NB4 (cell line): ENCODE results near the gene SEMA3B.

Source experiments
- DNase-seq: peaks from one replicate; pipeline ENCODE4 v3.0.0; 2010; ENCODE audit warnings: low read depth
- H3K4me3 ChIP-seq: one replicate; pipeline ENCODE4 v1.5.1; 2011; ENCODE audit warnings: mild to moderate bottlenecking, low read depth, low read length, moderate library complexity
- MYC ChIP-seq: IDR thresholded peaks from 2 replicates; pipeline ENCODE4 v1.6.1; 2011; ENCODE audit warnings: low read depth, low read length
- POLR2A ChIP-seq: IDR thresholded peaks from 2 replicates; pipeline ENCODE4 v1.6.1; 2011; ENCODE audit warnings: mild to moderate bottlenecking; ENCODE audit not compliant: insufficient read length; ENCODE audit errors: extremely low read depth
- TF ChIP-seq, protein P1 (sequence below): IDR thresholded peaks from 2 replicates; pipeline ENCODE4 v1.6.1; 2011; ENCODE audit warnings: low read depth, low read length
- TF ChIP-seq, protein P2 (sequence below): IDR thresholded peaks from one replicate; pipeline ENCODE4 v1.5.1; 2012; ENCODE audit warnings: low read depth, low read length

SEMA3B gene

DNA sequence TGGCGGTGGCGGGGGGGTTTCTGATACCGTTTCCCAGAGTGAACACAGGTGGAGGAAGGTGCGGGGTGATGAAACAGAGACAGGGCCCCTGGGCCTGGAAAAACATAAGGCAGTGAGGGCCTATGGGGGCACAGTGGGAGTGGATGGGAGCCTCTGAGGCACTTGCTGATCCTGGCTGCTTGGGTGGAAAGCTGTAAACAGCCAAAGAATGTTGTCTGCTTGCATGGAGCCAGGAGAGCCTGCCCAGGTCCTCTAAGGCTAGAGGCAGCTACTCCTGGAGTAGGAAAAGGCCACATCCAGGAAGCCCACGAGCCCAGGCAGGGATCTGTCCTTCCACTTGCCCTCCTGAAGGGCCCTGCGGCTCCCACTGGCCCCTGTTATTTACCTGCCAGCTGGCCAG lies 2.9 kb upstream of the SEMA3B start:
- no peak overlapping the region for H3K4me3 ChIP-seq
- TF ChIP-seq, protein P1, sequence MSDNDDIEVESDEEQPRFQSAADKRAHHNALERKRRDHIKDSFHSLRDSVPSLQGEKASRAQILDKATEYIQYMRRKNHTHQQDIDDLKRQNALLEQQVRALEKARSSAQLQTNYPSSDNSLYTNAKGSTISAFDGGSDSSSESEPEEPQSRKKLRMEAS: no peak
- TF ChIP-seq MYC (no peak), POLR2A (no peak)
- TF ChIP-seq, protein P2, sequence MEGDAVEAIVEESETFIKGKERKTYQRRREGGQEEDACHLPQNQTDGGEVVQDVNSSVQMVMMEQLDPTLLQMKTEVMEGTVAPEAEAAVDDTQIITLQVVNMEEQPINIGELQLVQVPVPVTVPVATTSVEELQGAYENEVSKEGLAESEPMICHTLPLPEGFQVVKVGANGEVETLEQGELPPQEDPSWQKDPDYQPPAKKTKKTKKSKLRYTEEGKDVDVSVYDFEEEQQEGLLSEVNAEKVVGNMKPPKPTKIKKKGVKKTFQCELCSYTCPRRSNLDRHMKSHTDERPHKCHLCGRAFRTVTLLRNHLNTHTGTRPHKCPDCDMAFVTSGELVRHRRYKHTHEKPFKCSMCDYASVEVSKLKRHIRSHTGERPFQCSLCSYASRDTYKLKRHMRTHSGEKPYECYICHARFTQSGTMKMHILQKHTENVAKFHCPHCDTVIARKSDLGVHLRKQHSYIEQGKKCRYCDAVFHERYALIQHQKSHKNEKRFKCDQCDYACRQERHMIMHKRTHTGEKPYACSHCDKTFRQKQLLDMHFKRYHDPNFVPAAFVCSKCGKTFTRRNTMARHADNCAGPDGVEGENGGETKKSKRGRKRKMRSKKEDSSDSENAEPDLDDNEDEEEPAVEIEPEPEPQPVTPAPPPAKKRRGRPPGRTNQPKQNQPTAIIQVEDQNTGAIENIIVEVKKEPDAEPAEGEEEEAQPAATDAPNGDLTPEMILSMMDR: no peak
- DNase-seq: no peak

DNA sequence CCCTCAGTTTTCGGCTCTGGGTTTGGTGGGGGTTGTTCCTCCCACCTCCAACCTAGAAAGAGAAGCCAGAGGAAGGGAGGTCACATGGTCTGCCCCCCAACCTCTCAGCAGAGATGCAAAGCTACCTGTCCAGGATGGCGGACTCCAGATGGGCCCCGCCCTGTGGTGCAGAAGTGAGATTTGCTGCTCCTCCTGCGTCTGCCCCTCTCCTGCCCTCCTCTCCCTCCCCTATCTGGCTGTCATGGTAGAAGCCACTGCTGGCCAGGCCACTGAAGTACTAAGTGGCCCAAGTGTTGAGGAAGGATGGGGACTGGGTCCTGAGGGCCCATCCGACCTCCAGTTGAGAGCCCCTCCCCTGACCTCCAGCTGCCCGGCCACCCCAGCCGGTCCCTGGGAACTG lies 2.1 kb upstream of the SEMA3B start:
- TF ChIP-seq POLR2A (no peak), MYC (no peak)
- TF ChIP-seq, protein P2: no peak
- TF ChIP-seq, protein P1: no peak
- H3K4me3 ChIP-seq: no peak overlapping the region
- no peak for DNase-seq

DNA sequence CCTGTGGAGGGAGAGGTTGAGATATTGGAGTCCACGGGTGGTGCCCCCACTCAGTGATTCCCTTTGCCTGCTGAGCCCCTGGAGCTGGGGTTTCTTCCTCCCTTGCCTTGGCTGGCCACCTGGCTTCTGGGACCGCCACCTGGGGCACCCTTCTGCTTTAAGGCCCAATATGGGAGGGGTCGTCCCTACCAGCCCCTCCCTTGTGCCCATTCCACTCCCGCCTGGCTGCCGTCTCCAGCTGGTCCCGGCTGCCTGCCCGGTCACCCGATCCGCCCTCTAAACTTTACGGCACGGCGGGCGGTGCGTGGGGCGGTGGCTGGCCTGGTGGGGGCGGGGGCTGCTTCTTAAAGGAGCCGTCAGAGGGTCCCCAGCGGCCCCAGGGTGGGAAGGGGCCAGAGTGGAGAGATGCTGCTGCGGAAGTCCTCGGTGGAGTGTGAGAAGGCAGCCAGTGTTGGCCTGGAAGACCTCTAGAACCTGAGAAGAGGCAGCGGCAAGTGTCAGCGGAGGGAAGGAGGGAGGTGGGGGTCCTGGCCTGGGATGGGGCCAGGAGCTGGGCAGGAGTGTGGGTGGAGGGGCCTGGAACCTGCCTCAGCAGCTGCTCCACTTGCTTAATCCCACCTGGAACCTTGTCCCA lies 1.6 kb upstream of the SEMA3B start:
- DNase-seq: no peak
- TF ChIP-seq, protein P2: no peak
- no peak for TF ChIP-seq MYC
- no peak for TF ChIP-seq POLR2A
- TF ChIP-seq, protein P1: no peak
- H3K4me3 ChIP-seq: no peak overlapping the region

DNA sequence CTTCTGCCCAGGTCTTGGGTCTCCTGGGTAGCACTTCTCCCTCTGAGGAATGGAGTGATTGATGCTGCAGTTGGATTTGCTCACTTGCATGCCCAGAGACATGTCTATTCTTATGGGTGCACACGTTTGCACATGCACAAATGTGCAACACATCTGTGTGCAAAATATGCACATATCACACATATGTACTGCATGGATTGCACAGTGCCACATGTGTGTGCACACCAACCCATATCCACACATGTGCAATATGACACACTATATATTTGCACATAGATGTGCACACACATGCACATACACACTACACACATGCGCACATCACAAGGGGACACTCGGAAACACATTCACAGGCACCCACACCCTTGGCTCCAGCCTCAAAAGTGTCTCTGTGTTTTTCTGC lies 671 bp upstream of the SEMA3B start:
- no peak for DNase-seq
- no peak for TF ChIP-seq POLR2A
- no peak for TF ChIP-seq MYC
- TF ChIP-seq, protein P2: no peak
- TF ChIP-seq, protein P1: no peak
- no peak overlapping the region for H3K4me3 ChIP-seq

DNA sequence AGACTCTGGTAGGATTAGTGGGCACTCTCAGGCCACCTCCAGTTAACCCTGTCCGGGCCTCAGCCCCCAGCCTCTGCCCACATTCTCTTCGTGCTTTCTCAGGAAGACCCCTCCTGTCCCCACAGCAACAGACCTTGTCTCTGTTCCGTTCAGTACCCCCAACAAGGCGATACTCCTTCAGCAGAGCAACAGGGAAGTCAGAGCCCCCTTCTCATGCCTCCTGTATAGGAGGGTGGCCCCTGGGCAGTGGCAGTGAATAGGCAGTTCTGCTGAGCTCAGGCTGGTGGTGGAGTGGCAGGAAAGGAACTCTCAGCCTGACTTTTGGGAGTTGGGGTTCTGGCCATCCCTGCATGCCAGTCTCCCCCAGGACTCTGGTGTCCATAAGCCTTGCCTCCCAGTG lies 513 bp downstream of the SEMA3B start:
- DNase-seq: no peak
- TF ChIP-seq, protein P2: no peak
- TF ChIP-seq MYC (no peak), POLR2A (no peak)
- TF ChIP-seq, protein P1: no peak
- no peak overlapping the region for H3K4me3 ChIP-seq

DNA sequence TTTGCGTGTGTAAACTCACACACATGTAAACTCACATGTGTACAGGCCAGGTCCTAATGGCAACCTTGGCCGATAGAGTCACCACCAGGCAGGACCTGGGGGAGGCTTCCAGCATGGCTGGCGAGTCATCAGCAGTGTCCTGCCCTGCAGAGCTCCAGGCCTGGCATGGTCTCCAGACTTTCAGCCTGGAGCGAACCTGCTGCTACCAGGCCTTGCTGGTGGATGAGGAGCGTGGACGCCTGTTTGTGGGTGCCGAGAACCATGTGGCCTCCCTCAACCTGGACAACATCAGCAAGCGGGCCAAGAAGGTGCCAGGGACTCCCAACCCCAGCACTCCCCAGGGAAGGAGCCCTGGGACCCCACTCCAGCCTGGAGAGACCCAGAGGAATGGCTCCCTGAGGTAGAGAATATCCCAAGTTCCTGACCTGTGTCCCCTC lies 1.0 kb downstream of the SEMA3B start:
- no peak overlapping the region for H3K4me3 ChIP-seq
- TF ChIP-seq, protein P1: 0 out of 2 replicates have a peak, but pooled peaks have one; percentile 7
- TF ChIP-seq, protein P2: no peak
- peak; percentile 32 for DNase-seq
